Measurements from ENCODE around the gene DPPA5.

GRCh38 chr6:73364121-73364520 is 10.0 kb upstream of the DPPA5 start:
- TF ChIP-seq, protein P1, sequence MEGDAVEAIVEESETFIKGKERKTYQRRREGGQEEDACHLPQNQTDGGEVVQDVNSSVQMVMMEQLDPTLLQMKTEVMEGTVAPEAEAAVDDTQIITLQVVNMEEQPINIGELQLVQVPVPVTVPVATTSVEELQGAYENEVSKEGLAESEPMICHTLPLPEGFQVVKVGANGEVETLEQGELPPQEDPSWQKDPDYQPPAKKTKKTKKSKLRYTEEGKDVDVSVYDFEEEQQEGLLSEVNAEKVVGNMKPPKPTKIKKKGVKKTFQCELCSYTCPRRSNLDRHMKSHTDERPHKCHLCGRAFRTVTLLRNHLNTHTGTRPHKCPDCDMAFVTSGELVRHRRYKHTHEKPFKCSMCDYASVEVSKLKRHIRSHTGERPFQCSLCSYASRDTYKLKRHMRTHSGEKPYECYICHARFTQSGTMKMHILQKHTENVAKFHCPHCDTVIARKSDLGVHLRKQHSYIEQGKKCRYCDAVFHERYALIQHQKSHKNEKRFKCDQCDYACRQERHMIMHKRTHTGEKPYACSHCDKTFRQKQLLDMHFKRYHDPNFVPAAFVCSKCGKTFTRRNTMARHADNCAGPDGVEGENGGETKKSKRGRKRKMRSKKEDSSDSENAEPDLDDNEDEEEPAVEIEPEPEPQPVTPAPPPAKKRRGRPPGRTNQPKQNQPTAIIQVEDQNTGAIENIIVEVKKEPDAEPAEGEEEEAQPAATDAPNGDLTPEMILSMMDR (optimal IDR thresholded peaks at IDR 0.05 in 1 of 3, IDR thresholded peaks at IDR 0.05 in 1 of 3, conservative IDR thresholded peaks at IDR 0.05 in 1 of 3; ENCODE audit: extremely low read depth in 1 of 3, insufficient read depth in 2 of 3, low read length in 3 of 3): no peak
- no peak for TF ChIP-seq EZH2 (IDR thresholded peaks at IDR 0.05; ENCODE audit: low read length)

All from keratinocyte (primary cell).